ENCODE measurements around the gene GTF2E1.

DNA sequence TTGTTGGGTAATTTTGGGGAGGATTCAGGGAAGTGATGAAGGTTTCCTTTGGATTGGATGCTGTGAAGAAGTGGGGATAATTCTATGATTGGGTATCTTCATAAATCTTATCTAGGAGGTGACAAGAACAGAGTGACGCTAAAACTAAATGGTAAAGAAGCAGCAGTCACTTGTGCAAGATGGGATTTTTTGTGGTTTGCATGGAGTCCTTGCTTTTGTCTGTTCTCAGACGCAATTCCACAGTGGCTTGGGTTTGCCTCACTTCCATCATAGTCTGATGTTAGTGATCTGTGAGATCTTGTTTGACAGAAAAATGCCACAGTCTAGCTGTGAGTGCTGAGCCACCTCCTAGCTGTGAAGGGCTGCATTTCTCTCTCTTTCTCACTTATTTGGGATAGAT, 26.9 kb downstream of the GTF2E1 start:
- TF ChIP-seq RCOR1 (IDR thresholded peaks at IDR 0.05; ENCODE audit: borderline replicate concordance in 1 of 2, low read depth in 2 of 2, low read length in 2 of 2) (no peak), POLR2A (conservative IDR thresholded peaks at IDR 0.05) (no peak), JUND (IDR thresholded peaks at IDR 0.05; ENCODE audit: borderline replicate concordance, low read depth, low read length) (no peak), JUND (tag; IDR thresholded peaks at IDR 0.05; ENCODE audit: borderline replicate concordance, low read depth, low read length) (no peak), RB1 (IDR thresholded peaks at IDR 0.05; ENCODE audit: low read depth) (no peak), ILF3 (IDR thresholded peaks at IDR 0.05; ENCODE audit: borderline replicate concordance) (no peak), ZNF57 (CRISPR knock-in tag; IDR thresholded peaks at IDR 0.05) (no peak), ZKSCAN1 (IDR thresholded peaks at IDR 0.05; ENCODE audit: low read depth, low read length) (no peak), RFX5 (IDR thresholded peaks at IDR 0.05; ENCODE audit: low read depth, low read length) (no peak)
- TF ChIP-seq, protein P1, sequence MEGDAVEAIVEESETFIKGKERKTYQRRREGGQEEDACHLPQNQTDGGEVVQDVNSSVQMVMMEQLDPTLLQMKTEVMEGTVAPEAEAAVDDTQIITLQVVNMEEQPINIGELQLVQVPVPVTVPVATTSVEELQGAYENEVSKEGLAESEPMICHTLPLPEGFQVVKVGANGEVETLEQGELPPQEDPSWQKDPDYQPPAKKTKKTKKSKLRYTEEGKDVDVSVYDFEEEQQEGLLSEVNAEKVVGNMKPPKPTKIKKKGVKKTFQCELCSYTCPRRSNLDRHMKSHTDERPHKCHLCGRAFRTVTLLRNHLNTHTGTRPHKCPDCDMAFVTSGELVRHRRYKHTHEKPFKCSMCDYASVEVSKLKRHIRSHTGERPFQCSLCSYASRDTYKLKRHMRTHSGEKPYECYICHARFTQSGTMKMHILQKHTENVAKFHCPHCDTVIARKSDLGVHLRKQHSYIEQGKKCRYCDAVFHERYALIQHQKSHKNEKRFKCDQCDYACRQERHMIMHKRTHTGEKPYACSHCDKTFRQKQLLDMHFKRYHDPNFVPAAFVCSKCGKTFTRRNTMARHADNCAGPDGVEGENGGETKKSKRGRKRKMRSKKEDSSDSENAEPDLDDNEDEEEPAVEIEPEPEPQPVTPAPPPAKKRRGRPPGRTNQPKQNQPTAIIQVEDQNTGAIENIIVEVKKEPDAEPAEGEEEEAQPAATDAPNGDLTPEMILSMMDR (IDR thresholded peaks at IDR 0.05 in 2 of 3, conservative IDR thresholded peaks at IDR 0.05 in 1 of 3; ENCODE audit: insufficient read depth in 2 of 3, low read depth in 1 of 3, low read length in 3 of 3) = no peak
- TF ChIP-seq, protein P2, sequence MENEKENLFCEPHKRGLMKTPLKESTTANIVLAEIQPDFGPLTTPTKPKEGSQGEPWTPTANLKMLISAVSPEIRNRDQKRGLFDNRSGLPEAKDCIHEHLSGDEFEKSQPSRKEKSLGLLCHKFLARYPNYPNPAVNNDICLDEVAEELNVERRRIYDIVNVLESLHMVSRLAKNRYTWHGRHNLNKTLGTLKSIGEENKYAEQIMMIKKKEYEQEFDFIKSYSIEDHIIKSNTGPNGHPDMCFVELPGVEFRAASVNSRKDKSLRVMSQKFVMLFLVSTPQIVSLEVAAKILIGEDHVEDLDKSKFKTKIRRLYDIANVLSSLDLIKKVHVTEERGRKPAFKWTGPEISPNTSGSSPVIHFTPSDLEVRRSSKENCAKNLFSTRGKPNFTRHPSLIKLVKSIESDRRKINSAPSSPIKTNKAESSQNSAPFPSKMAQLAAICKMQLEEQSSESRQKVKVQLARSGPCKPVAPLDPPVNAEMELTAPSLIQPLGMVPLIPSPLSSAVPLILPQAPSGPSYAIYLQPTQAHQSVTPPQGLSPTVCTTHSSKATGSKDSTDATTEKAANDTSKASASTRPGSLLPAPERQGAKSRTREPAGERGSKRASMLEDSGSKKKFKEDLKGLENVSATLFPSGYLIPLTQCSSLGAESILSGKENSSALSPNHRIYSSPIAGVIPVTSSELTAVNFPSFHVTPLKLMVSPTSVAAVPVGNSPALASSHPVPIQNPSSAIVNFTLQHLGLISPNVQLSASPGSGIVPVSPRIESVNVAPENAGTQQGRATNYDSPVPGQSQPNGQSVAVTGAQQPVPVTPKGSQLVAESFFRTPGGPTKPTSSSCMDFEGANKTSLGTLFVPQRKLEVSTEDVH (IDR thresholded peaks at IDR 0.05; ENCODE audit: low read depth, partially characterized antibody) = no peak
